Subcutaneous adipose tissue (tissue), 4 donors: Measurements from ENCODE around the gene OR5T1. TPM values are rescaled to one million over a fixed set of nuclear protein-coding genes. Genes with fewer than 3 reads are reported as not detected.

Experiments
- total RNA-seq, 4 donors: library from RNA; depleted of rRNA; stranded (reverse); fragments of >200 nt; gene quantifications; one replicate each; pipeline ENCODE4 v1.1.0, GENCODE V29; 2016
- TF ChIP-seq, protein P1 (sequence below): fragments of 450-650 bp; IDR thresholded peaks from one replicate; pipeline ENCODE4 v1.5.1; 2016; ENCODE audit warnings: low read depth, mild to moderate bottlenecking, control low read depth, antibody characterized with exemption, moderate library complexity

Gene OR5T1
- total RNA-seq, 4 donors from 2014 or later: not detected

DNA sequence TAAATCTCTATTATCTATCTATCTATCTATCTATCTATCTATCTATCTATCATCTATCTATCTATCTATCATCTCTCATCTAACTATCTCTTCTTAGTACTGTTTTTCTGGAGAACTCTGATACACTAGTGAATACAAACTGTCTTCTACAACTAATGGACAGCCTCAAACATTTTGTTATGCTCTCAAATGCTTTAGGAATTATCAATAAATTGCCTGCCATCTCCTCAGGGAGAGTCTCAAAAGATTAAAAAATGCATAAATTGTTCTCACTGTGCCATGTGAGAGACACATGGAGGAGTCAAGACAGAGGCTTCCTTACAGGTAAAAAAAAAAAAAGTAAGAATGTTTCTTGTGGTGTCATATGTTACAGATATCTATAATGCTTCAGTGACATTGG is 40.9 kb downstream of the OR5T1 start, which contains the start of gene OR8K3:
TSS of gene OR8K3 (plus strand) at position 301 of the 400 bp plus-strand sequence. CDS start 3,163 bp downstream, outside the sequence.
- TF ChIP-seq, protein P1, sequence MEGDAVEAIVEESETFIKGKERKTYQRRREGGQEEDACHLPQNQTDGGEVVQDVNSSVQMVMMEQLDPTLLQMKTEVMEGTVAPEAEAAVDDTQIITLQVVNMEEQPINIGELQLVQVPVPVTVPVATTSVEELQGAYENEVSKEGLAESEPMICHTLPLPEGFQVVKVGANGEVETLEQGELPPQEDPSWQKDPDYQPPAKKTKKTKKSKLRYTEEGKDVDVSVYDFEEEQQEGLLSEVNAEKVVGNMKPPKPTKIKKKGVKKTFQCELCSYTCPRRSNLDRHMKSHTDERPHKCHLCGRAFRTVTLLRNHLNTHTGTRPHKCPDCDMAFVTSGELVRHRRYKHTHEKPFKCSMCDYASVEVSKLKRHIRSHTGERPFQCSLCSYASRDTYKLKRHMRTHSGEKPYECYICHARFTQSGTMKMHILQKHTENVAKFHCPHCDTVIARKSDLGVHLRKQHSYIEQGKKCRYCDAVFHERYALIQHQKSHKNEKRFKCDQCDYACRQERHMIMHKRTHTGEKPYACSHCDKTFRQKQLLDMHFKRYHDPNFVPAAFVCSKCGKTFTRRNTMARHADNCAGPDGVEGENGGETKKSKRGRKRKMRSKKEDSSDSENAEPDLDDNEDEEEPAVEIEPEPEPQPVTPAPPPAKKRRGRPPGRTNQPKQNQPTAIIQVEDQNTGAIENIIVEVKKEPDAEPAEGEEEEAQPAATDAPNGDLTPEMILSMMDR: no peak

Other genes starting within 250 kb of the OR5T1 start
- gene OR5AS1, start 246.5 kb upstream of the OR5T1 start, total RNA-seq: not detected
- gene OR8I2, start 180.8 kb upstream of the OR5T1 start, total RNA-seq: not detected
- not detected for gene OR8H2, start 170.5 kb upstream of the OR5T1 start, total RNA-seq
- not detected for gene OR8H3, start 151.8 kb upstream of the OR5T1 start, total RNA-seq
- not detected for gene OR8J3, start 134.0 kb upstream of the OR5T1 start, total RNA-seq
- gene OR8K5, start 113.8 kb upstream of the OR5T1 start, total RNA-seq: not detected
- gene OR5J2, start 97.5 kb upstream of the OR5T1 start, total RNA-seq: not detected
- not detected for gene OR5T2, start 39.9 kb upstream of the OR5T1 start, total RNA-seq
- not detected for gene OR5T3, start 21.9 kb upstream of the OR5T1 start, total RNA-seq
- gene OR8H1, start 18.1 kb downstream of the OR5T1 start, total RNA-seq: not detected
- not detected for gene OR8K3, start 41.0 kb downstream of the OR5T1 start, total RNA-seq
- gene OR8K1, start 71.9 kb downstream of the OR5T1 start, total RNA-seq: not detected
- not detected for gene OR8J1, start 80.1 kb downstream of the OR5T1 start, total RNA-seq
- gene OR8U1, start 101.5 kb downstream of the OR5T1 start, total RNA-seq: not detected
- not detected for gene OR5AL1, start 138.5 kb downstream of the OR5T1 start, total RNA-seq
- gene OR5M3, start 199.2 kb downstream of the OR5T1 start, total RNA-seq: not detected
- not detected for gene OR5M8, start 217.2 kb downstream of the OR5T1 start, total RNA-seq